Measurements from ENCODE around the gene FAM53A.
"Not testable (repeated sequence)": the region's sequence is repeated elsewhere in the genome, so short reads cannot be mapped to it uniquely, and the experiment has no call there.

FAM53A gene

GRCh38 chr4:1622238-1622637 lies 61.9 kb downstream of the FAM53A start:
- no peak for DNase-seq (ENCODE audit: low spot score)

DNA sequence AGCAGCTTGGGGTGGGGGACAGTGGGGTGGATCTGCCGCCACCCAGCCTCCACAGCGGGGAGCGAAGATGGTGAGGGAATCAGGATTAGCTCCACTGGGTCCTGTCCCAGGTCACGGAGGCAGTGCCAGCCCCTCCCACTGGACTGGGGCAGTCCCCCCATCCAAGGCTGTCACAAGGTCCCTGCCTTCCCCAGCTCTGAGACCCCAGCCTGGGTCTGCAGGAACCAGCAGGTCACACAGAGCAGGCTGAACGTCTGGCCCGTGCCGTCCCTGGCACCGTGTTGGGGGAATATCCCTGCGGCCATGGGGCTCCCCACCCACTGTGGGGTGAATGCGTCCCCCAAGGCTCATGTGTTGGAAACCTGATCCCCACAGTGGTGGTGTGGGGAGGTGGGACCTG lies 62.6 kb downstream of the FAM53A start:
- DNase-seq (ENCODE audit: low spot score), result no peak

DNA sequence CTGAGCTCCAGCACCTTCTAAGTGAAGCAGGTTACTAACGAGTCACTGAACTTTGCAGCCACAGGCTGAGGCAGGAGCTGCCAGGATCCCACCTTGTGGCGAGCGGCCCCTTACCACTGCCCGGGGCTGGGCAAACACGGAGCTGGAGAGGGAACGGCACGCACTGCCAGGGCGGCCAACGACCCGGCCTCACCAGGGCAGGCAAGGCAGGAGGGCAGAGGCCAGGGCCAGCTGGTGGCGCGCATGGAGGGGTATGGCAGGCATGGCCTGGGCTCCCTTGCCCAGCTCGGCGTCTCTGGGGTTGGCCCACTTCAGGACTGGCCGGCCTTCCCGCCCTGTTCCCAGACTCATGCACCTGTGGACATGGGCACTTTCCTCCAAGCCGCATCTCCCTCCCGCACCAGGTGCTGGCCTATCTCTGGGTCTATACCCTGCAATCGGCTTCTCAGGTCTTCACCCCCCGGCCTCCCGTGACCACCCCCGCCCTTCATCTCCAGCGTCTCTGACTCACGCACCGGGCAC lies 64.9 kb downstream of the FAM53A start:
- no peak for DNase-seq (ENCODE audit: low spot score)

DNA sequence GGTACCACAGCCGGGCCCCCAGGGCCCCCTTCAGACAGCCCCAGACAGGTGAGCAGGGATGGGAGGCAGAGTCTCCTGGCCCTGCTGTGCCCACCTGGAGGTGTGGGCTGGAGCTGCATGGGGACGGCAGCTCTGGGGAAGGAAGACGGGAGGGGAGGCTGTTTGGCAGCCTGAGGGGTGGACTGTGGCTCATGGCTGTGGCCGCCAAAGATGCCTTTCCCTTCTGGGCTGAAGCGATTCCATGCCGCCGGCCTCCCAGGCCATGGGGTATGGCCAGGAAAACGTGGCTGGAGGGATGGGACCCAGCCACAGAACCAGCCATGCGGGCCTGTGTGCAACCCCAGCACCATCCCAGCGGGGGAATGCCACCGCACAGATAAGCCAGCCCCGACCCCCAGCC lies 65.7 kb downstream of the FAM53A start:
- no peak for DNase-seq (ENCODE audit: low spot score)

DNA sequence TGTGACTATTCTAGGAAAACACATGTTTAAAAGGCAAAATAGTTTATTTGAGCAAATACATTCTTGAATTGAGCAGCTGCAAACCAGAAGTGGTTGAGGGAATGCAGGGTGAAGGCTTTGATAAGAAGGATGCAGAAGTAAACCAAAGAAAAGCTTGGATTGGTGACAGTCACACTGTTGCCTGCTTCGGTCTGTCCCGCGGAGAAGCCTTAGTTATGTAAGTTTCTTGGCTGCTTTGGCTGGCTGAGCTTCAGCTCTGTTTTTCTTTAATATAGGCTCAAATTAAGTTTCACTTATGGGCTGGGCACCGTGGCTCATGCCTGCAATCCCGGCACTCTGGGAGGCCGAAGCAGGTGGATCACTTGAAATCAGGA lies 67.6 kb downstream of the FAM53A start:
- DNase-seq (ENCODE audit: low spot score), result no peak

- no peak for DNase-seq (ENCODE audit: low spot score)
Observed at GRCh38 chr4:1615786-1616556, 68.1 kb downstream of the FAM53A start.

GRCh38 chr4:1614854-1615595 lies 69.1 kb downstream of the FAM53A start:
- DNase-seq (ENCODE audit: low spot score), result no peak

- no peak for DNase-seq (ENCODE audit: low spot score)
Observed at GRCh38 chr4:1614502-1614853, 69.6 kb downstream of the FAM53A start.

GRCh38 chr4:1614049-1614448 lies 70.1 kb downstream of the FAM53A start:
- DNase-seq (ENCODE audit: low spot score), result no peak

GRCh38 chr4:1613099-1613495 lies 71.0 kb downstream of the FAM53A start:
- no peak for DNase-seq (ENCODE audit: low spot score)

DNA sequence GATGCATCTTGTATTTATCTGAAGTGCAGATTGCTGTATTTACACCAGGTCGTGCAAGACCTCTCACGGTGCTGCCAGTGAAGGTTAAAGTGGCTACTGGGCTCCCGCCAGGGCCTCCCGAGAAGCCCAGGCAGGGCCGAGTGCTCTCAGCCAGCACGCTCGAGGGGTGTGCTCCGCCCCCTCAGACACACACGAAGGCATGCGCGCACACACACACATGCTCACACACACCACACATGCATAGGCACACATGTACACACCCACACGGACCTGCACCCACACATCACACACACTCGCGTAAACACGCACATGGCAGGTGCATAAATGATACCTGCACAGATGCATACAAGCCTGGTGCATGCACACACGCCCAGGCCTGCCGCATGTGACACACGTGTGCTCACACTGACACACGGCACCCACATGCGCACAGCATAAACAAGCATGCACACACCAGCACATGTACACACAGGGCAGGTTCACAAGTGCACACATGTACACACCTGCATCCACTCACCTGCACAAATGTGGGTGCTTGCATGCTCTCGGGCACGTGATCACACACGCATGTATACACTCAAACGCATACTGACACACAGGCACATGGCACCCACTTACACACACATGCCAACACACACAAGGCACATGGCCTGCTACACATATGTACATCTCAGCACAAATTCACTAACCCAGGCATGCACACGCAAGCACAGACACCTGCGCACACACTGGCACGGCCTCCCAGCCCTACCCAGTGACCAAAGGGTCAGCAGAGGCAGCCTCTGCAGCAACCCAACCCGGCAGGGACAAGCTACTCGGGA lies 71.6 kb downstream of the FAM53A start:
- DNase-seq (ENCODE audit: low spot score), result no peak

GRCh38 chr4:1611501-1611870 lies 72.6 kb downstream of the FAM53A start:
- no peak for DNase-seq (ENCODE audit: low spot score)

GRCh38 chr4:1610791-1611500 lies 73.2 kb downstream of the FAM53A start:
- no peak for DNase-seq (ENCODE audit: low spot score)

DNA sequence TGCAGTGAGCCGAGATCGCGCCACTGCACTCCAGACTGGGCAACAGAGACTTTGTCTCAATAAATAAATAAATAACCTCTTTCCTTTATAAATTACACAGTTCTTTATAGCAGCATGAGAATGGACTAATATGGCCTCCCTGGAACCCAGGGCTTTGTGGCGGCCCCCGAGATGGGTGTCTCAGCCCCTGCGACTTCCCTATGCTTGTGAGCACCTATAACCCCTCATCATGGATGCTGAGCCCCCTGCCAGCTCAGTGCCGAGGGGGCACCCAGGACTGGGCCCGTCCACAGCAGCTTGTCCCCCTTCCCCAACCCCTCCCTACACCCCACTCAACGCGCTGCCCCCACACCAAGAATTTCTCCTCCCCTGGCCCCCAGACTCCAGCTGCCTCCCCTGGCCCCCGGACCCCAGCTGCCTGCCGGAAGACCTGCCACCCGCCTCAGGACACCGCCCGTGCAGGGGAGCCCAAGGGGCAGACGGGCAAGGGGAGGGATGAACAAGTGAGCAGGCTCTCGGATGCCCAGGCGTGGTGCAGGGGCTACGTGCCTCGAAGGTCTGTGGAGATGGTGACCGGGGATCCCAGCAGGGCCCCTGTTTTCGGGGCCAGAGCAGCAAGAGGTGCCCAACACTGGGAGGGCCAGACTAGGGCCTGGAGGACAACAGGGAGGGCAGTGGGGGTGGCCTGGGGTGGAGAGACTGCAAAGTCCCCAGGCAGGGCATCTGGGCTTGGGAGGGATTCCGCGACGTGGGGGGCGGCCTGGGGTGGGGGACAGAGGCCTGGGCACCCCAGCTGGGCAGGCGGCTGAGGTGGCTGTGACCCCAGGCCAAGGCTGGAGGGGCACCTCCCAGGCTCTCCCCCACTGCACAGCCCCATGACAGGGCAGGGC lies 74.0 kb downstream of the FAM53A start:
- DNase-seq (ENCODE audit: low spot score), result no peak

DNA sequence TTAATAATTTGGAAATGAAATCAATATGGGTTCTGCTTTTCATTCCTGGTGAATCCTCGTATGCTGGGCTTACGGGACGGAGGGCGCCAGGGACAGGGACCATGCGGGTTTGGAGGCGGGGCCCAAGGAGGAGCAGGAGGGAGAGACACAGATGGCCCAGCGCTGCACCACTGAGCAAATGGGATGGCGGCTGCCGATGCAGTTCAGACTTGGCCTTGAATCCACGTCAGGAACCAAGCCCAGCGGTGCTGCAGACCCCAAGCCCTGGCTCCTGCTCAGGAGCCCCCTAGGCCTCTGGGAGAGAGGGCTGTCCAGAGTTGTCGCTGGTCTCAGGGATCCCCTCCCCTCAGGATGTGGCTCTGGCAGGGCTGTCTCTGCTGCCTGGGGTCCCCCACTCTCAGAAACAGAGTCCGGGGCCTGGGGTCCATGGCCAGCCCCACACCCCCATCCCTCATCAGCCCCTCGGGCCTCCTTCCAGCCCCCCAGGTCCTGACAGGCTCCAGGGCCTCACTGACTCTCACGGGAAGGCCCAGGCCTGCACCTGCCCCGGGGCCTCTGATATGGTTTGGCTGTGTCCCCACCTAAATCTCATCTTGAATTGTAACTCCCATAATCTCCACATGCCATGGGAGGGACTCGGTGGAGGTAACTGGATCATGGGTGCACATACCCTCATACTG lies 75.2 kb downstream of the FAM53A start:
- no peak for DNase-seq (ENCODE audit: low spot score)

DNA sequence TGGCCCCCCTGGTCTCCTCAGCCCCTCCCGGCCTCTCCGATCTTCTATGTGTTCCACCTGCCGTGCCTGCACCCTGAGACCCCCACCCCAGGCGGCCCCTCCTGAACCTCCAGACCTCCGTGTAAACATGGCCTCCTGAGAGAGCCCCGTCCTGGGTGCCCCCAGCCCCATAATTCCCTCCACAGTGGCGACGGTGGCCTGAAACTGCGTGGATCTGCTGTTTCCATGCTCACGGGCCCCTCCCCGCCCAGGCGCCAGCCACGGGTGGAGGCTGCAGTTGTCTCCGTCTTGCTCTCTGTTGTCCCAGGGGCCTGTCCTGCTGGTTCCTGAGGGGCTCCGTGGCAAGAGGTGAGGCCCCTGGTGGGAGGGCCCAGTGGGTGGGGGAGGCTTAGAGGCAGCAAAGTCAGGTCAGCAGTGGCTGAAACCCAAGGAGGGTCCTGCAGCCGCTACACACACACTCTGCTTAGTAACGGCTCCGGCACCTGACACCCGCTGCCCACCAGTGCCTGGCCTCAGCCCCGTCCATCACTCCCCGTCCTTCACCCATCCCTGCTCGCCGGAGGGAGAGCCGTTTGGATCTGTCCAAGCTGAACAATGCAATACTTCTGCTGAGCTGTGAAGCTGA lies 75.8 kb downstream of the FAM53A start:
- DNase-seq (ENCODE audit: low spot score), result no peak

- not testable (repeated sequence) for DNase-seq (ENCODE audit: low spot score)
Observed at GRCh38 chr4:1607436-1608195, 76.5 kb downstream of the FAM53A start.

DNA sequence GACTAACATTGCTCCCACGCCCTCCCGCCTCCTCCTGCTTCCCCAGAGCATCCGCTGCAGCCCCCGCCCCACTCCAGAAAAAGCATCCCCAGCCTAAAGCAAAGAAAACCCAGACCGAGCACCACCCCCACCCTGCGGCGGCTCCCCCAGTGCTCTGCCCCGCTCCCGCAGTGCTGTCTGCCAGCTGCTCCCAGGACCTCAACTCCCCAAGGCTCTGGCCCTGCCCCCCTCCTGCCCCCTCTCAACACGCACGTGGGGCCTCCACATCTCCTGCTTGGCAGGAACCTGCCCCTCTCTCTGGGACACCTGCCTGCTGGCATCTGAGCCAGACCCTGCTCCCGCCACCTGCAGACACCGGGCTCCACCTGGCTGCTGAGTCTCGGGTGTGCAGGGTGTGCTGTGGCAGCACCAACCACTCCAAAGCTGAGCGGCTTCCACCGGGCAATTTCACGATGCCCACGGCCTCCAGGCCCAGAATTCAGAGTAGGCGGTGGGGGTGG lies 79.4 kb downstream of the FAM53A start:
- DNase-seq (ENCODE audit: low spot score), result no peak

DNA sequence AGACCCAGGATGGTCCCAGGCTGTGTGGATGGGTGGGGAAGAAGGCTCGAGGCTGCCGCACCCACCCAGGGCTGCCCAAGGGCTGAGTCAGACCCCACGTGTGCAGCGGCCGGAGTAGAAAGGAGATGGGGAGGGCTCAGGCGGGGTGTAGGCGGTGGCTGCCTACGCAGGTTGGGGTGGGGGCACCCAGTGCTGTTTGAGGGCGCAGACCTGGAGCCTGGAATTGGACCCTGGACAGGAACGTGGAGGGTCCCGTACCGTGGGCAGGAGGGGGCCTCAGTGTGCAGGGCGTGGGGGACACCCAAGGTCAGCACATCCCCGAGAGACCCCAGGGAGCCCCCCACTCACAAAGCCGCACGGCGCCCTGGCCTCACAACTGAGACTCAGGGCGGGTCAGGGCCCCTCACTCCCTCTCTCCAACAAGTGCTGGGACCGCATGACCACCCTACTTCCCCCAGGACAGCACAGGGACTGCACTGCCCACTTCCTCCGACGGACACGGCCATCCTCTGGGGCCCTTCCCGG lies 79.9 kb downstream of the FAM53A start:
- no peak for DNase-seq (ENCODE audit: low spot score)
